GM12891 (cell line): ENCODE measurements around the gene ACOT6.

Experiments
- PAX5 ChIP-seq: IDR thresholded peaks from 2 replicates; pipeline ENCODE4 v1.6.1; 2011; ENCODE audit warnings: low read length, moderate library complexity, mild to moderate bottlenecking; ENCODE audit not compliant: insufficient read depth, severe bottlenecking
- POLR2A ChIP-seq: IDR thresholded peaks from 2 replicates; pipeline ENCODE4 v1.6.1; 2011; ENCODE audit warnings: low read depth, low read length, control low read depth
- POLR2AphosphoS5 ChIP-seq: IDR thresholded peaks from 2 replicates; pipeline ENCODE4 v1.6.1; 2011; ENCODE audit warnings: low read depth, low read length, control low read depth

GRCh38 chr14:73602994-73603393 is 9.3 kb upstream of the ACOT6 start:
- TF ChIP-seq PAX5 (no peak), POLR2AphosphoS5 (no peak), POLR2A (no peak)
